Adrenal gland (tissue), 5 donors: Measurements from ENCODE around the gene DLG2.

Source experiments
- CTCF ChIP-seq, 6 experiments: fragments of 450-650 bp in 4 of 6; fragments of 200-600 bp in 2 of 6; sonication (generic) in 1 of 6; IDR thresholded peaks; 1 replicate in 5 of 6; 2 replicates in 1 of 6; pipeline versions ENCODE4 v1.5.1 to v1.8.0; 2016 to 2021; ENCODE audit warnings: antibody characterized with exemption in 6 of 6, mild to moderate bottlenecking in 2 of 6, moderate library complexity in 1 of 6
- POLR2A ChIP-seq, 2 donors: fragments of 450-650 bp; IDR thresholded peaks; one replicate each; pipeline ENCODE4 v1.6.1; 2017; ENCODE audit warnings: antibody characterized with exemption in 2 of 2, mild to moderate bottlenecking in 2 of 2, moderate library complexity in 1 of 2
- donor health status: DM: no; HTN: no; CAD: no.

- TF ChIP-seq CTCF (IDR thresholded peaks at IDR 0.05) (no peak), POLR2A (IDR thresholded peaks at IDR 0.05) (no peak)
Observed at GRCh38 chr11:85249482-85249881, 377.7 kb downstream of the DLG2 start.
